Fibroblast of skin of scalp (primary cell): Measurements from ENCODE around the gene SLC35G1. TPM values are rescaled to one million over a fixed set of nuclear protein-coding genes. Genes with fewer than 3 reads are reported as not detected.

Experiments
- DNase-seq: peaks from one replicate; pipeline ENCODE4 v3.0.0-alpha.2; 2013
- polyA plus RNA-seq, 2 experiments: library from polyadenylated mRNA; unstranded; fragments of 120-200 nt; gene quantifications; one replicate each; pipeline ENCODE4 v1.2.1, GENCODE V29; 2013; ENCODE audit not compliant: insufficient read length in 2 of 2

The SLC35G1 gene
- polyA plus RNA-seq (2013, experiment 1 of 2; ENCODE audit: insufficient read length), result 3.2 TPM
- polyA plus RNA-seq (2013, experiment 2 of 2; ENCODE audit: insufficient read length), result 3.4 TPM

GRCh38 chr10:93893646-93894515, at the start of gene SLC35G1:
Gene SLC35G1, plus strand, starts transcription at chr10:93893978. Its CDS starts 56 bp downstream, at chr10:93894034.
- peak; percentile 72 for DNase-seq

- DNase-seq, result no peak
These were observed 48.7 kb upstream of the SLC35G1 start for GRCh38 chr10:93844979-93845626.

GRCh38 chr10:93849593-93849992, 44.2 kb upstream of the SLC35G1 start:
- DNase-seq, result no peak

GRCh38 chr10:93850031-93851015, 43.5 kb upstream of the SLC35G1 start:
- no peak for DNase-seq

GRCh38 chr10:93851169-93851568, 42.6 kb upstream of the SLC35G1 start:
- DNase-seq, result no peak

GRCh38 chr10:93852476-93853095, 41.2 kb upstream of the SLC35G1 start:
- DNase-seq, result no peak

- DNase-seq, result no peak
These were observed 38.8 kb upstream of the SLC35G1 start for GRCh38 chr10:93854975-93855374.

GRCh38 chr10:93856349-93857145, 37.2 kb upstream of the SLC35G1 start:
- no peak for DNase-seq

GRCh38 chr10:93859049-93859655, 34.6 kb upstream of the SLC35G1 start:
- DNase-seq, result peak; percentile 14

- no peak for DNase-seq
These were observed 32.0 kb upstream of the SLC35G1 start for GRCh38 chr10:93861825-93862224.

GRCh38 chr10:93865794-93866425, 27.9 kb upstream of the SLC35G1 start:
- no peak for DNase-seq

GRCh38 chr10:93867525-93867924, 26.3 kb upstream of the SLC35G1 start:
- no peak for DNase-seq

- DNase-seq, result no peak
These were observed 22.0 kb upstream of the SLC35G1 start for GRCh38 chr10:93871671-93872204.

GRCh38 chr10:93872375-93873158, 21.2 kb upstream of the SLC35G1 start:
- DNase-seq, result no peak

- peak; percentile 31 for DNase-seq
These were observed 20.2 kb upstream of the SLC35G1 start for GRCh38 chr10:93873420-93874115.

- DNase-seq, result no peak
These were observed 19.3 kb upstream of the SLC35G1 start for GRCh38 chr10:93874309-93875031.

GRCh38 chr10:93875032-93875358, 18.8 kb upstream of the SLC35G1 start:
- DNase-seq, result no peak

- DNase-seq, result peak; percentile 40
These were observed 17.4 kb upstream of the SLC35G1 start for GRCh38 chr10:93876381-93876780.
